ENCODE measurements around the gene WSCD1.
A peak's percentile ranks its signal among the peaks of the same experiment; 100 is the strongest.

WSCD1 gene

DNA sequence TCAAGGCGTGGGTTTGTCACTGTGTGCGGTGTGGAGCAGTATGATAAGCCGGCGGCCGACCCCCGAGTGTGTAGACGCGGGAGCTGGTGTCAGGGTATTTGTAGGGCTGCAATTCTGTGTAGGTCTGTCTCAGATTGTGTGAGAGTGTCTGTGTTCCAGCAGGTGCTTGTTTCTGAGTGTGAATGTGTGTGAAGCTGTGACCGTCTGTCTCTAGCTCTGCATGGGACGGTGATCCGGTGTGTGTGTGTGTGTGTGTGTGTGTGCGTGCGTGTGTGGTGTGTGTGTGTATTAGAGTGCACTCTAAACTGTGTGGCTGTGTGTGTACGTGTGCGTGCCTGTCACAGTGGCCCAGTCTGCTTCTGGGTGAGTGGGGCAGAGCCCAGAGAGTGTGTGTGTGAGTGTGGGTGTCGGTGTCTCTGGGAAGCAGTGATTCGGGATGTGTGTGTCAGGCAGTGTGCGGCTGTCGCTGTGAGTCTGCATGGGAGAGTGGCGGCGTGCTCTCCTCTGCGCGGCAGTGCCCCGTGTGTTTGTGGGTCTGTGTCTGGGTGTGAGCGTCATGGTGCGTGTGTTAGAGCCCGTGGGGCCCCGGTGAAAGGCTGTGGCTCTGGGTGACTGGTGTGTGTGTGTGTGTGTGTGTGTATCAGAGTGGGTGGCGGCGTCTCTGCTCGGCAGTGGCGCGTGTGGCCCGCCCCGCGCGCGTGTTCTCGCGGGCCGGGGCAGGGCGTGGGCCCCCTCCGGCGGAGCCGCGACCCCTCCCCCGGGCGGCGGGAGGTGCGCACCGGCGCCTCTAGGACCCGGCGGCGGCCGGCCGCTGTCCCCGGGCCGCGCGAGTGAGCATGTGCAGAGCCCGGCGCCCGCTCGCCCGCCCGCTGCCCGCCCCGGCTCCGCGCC is at the start of gene WSCD1:
Gene WSCD1 (plus strand): TSS at position 841 of the 891 bp plus-strand sequence. CDS start 10,280 bp downstream, outside the sequence.
- DNase-seq: peak; percentile 41

- DNase-seq: no peak
These were observed 49.2 kb upstream of the WSCD1 start for GRCh38 chr17:6021011-6021400.

DNA sequence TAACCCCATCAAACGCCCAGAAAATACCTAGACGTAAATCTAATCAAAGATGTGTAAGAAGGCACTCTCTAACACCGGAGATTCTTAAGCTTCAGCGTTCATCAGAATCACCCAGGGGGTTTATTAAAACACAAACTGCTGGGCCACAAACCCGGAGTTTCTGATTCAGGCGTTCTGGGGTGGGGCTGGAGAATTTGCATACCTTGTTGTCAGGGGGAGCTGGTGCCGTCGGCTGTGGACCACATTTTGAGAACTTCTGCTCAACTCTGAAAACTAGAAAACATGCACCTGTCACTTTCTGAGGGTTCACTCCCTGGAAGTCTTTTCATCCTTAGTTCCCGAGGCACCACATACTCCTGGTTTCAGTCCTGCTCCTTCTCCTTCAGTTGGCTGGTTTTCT is 48.6 kb upstream of the WSCD1 start:
- no peak for DNase-seq

DNA sequence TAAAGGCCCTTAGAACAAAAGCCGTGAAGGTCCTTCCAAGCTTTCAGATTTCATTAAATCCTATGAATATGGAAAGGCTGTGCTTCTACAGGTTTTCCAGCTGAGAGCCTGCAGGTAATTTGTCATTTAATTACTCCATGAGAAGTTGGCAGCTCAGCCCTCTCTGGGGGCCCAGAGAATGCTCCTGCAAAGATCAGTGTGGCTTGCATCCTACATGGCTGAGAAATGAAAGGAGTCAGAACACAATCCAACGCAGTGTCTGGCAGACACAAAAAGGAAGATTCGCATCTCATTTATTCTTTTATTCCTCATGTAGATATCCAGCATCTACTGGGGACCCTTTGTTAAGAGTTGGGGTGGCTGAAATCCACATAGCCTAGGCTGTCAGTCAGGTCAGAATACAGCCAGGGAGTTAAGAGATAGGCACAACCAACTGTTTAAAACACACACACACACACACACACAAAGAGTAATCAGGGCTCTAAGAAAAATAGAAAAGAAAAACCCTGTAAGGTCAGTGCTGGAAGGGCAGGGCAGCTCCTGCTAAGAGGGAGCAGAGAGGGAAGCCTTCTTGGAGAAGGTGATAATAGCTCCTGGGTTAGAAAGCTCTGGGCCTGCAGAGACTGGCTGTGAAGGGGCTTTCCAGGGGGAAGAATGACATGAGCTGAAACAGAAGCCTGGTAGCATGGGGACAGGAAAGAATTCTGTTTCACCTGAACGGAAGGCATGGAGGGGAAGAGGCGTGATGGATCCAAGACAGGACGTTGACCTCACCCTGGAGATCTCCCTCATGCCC is 46.9 kb upstream of the WSCD1 start:
- no peak for DNase-seq

- no peak for DNase-seq
These were observed 45.6 kb upstream of the WSCD1 start for GRCh38 chr17:6024576-6024975.

- no peak for DNase-seq
These were observed 42.7 kb upstream of the WSCD1 start for GRCh38 chr17:6027342-6028024.

DNA sequence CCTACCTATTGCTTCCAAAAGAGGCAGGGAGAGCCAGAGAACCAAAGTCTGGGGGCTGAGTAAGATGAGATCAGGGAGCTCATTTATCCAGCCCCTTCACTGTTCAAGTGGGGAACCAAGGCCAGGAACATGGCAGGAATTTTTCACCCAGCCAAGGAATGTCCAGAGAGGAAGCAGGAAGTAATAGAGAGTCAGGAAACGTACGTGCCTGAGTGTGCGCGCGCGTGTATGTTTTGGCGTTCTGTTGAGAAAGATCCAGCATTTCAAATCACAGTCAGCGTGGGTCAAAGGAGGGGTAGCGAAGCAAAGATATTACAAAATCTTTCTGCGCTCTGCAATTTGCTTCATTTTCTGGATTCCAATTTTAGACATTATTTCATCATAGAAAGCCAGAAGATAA is 41.9 kb upstream of the WSCD1 start:
- no peak for DNase-seq

DNA sequence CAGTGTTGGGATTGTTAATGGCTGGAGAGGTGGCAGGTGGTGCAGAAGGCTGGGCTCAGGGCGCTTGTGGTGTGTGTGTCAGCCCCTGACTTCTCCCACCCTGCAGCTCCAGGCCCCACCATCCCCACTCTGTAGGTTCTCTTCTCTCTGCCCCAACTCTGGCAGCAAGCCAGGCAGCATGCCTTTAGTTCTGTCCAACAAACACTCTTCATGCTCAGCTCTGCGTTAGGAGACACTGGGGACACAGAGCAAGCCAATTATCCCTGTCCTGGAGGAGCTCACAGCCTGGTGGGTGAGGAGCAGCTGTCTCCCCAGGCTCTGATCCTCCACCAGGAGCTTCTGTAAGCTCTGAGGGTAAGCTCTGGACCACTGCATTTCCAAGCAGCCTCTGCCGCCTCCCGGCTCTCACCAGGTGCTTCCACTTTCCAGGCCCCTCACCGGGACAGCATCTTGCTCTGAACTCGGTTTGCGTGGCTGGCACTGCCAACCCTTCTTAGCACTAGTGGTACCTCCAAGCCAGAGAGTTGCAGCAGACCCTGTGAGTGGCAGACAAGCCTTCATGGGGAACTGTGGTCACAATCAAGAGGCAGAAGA is 34.3 kb upstream of the WSCD1 start:
- DNase-seq: peak; percentile 2

GRCh38 chr17:6040504-6040903 is 29.7 kb upstream of the WSCD1 start:
- no peak for DNase-seq

DNA sequence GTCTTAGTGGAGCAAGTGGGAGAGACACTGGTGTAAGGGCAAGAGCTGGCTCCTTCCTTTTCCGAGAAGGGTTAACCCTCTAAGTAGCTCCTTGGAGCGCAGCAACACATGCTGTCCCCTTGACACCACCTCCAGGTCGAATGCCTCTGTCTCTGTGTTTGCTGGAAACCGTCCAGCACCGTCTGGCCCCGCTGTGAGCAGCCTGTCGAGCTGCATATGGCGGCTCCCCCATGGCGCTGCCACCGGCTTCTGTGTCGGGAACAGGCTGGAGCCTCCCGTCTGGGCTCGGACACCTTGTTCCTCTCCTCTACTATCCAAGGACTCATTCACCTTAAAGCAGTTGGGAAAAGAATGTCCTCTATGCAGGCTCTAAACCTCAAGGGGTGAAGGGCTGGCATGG is 28.9 kb upstream of the WSCD1 start:
- no peak for DNase-seq

DNA sequence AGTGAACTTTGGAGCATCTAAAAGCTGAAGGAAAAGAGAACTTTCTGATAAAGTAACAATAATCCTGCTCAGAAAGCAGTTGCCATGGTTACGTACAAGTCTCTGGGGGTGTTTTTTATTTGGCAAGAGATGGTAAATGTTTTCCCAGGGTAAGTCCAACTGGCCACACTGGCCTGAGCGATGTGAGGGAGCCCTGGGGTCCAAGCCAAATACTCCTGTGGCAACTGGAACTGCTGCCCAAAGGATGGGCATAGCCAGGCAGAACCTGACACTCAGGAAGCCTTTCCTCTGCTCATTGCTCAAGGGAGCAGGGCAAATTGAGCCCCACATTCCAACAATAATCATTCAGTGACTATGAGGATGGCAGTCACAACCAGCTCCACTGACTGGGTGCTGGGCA is 26.8 kb upstream of the WSCD1 start:
- DNase-seq: no peak

- no peak for DNase-seq
These were observed 25.9 kb upstream of the WSCD1 start for GRCh38 chr17:6044261-6044660.

DNA sequence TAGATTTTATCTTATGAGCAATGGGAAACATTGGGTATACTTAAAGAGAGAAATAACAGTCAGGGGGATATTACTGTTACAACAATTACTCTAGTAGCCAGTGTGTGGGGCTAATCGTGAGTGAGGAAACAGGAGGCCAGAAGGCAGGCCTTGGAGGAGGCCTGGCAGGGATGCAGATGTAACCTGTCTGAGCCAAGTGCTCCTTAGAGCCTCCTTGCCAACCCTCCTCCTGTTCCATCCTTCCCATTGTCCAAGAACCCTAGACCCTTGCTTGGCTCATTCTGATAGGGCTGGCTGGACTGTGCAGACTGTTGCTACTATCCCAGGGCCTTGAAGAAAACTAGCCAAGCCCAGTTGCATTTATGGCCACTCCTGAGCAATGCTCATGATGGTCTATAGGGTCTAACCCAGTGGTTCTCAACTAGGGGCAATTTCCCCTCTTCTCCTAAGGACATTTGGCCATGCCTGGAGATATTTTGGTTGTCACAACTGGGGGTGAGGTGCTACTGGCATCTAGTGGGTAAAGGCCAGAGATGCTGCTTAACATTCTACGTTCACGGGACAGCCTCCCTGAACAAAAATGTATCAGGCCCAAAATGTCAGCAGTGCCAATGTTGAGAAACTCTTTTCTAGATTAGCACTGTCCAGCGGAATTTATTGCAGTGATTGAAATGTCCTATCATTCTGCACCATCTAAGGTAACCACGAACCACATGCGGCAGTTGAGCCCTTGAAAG is 24.4 kb upstream of the WSCD1 start:
- DNase-seq: no peak

GRCh38 chr17:6046431-6046830 is 23.7 kb upstream of the WSCD1 start:
- DNase-seq: no peak

DNA sequence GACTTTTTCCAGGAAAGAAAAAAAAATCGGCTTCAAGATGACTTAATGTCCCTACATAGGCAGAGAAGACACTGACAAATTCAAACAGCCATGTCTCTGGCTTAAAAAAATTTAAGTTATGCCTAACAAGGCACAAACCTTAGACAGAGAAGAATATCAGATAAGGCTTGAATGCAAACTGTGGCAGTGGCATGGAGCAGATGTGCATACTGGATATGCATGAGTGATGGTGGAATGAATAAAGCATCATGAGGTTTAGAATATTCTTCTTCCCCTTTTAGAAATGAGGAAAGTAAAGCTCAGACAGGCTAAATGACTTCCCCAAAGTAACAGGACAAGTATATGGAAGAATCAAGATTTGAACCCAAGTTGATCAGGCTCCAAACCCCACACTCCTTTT is 23.2 kb upstream of the WSCD1 start:
- no peak for DNase-seq

GRCh38 chr17:6047966-6048365 is 22.2 kb upstream of the WSCD1 start:
- DNase-seq: no peak

DNA sequence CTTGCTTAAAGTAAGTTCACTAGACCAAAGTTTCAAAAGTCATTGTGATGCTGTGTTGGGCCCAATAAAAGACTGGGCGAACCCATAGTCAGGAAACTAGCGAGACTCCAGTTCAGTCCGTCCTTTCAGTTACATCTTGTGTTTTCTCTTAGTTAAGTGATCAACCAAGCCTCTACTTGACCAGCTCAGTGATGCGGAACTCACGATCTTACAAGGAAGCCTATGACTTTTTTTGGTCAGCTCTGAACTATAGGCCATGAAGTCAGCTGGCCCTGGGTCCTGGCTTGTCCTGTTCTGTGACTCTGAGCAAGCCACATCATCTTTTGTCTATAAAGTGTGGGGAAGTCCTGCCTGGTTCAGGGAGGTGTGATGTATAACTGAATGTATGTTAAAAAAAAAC is 21.7 kb upstream of the WSCD1 start:
- no peak for DNase-seq

DNA sequence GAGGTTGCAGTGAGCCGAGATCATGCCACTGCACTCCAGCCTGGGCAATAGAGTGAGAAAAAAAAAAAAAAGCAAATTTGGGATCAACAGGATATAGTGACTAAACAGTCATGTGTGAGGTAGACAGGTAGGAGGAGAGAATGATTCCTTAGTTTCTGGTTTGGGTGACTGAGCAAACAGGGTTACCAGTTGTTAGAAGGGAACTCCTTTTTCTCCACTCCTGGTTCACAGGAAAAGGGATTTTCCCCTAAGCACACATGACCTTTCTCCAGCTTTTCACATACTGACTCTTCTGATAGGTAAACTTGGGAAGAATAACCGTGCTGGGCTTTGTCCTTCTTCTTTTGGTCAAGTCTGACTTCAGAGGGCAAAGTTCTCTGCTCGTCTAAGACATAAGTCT is 17.3 kb upstream of the WSCD1 start:
- no peak for DNase-seq

DNA sequence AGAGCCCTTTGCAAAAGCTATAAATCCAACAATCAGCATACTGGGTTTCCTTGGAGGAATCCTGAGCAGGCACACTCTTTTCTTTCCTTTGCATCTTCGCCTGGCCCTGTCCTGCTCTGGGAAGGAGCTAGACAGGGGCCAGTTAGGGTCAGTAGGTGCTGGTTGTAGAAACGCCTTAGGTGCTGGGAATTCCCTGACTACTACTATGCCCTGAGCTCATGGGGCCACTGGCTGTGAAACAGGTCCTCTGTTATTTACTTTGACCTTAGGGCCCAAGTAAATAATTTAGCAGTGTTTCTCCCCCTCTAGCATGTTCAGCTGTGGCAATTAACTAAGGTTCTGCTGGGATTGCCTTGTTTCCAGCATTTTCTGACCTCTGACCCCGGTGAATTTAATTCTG is 15.8 kb upstream of the WSCD1 start:
- DNase-seq: no peak

- no peak for DNase-seq
These were observed 14.1 kb upstream of the WSCD1 start for GRCh38 chr17:6056104-6056503.

DNA sequence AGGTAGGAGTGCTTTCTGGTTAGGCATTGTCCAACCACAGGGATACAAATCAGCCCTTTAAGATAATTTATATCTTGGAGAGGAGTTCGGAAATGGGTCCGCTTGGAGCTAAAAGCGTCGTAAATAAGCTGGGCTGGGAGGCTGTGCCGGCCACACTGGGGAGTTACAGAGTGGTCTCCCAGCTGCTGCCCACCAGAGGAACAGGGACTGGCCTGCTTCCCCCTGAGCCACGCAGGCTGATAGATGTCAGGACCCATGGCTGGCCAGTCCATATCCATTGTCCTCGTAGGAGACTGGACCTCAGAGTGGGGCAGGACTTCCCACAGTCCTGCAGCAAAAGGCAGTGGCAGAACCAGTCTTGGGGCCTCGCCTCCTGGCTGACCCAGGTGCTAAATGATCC is 12.6 kb upstream of the WSCD1 start:
- DNase-seq: no peak

DNA sequence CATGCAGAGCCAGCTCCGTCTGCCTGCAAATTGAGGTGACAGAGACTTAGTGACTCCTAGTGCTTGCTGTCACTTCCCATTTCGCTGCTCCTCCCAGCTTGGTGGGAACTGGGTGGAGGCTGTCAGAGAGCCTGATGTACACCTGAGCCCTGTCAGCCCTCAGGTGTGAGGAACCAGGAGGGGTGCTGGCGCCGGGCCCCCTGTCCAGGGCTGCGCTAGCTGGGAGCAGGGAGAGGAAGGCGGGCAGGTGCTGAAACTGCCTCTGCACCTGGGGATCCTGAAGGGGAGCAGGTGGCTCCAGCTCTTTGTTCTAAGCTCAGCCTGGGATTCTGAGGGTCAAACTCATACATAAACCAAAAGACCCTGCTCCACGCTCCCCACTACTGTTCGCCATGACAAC is 10.8 kb upstream of the WSCD1 start:
- DNase-seq: peak; percentile 37

GRCh38 chr17:6061290-6061689 is 8.9 kb upstream of the WSCD1 start:
- no peak for DNase-seq

All from NCI-H345 (cell line).